GM12874 (cell line): ENCODE results near the gene KRTAP5-2.

Experiments used
- CTCF ChIP-seq: IDR thresholded peaks from 2 replicates; pipeline ENCODE4 v1.5.1; 2011; ENCODE audit warnings: low read depth, mild to moderate bottlenecking, control low read depth, low read length, moderate library complexity; ENCODE audit not compliant: insufficient read depth

The KRTAP5-2 gene

GRCh38 chr11:1562469-1563148, 35.5 kb downstream of the KRTAP5-2 start:
- no peak for TF ChIP-seq CTCF

- no peak for TF ChIP-seq CTCF
These were observed 36.1 kb downstream of the KRTAP5-2 start for GRCh38 chr11:1561955-1562354.

- TF ChIP-seq CTCF: no peak
These were observed 36.8 kb downstream of the KRTAP5-2 start for GRCh38 chr11:1561266-1561665.

GRCh38 chr11:1560649-1561251, 37.3 kb downstream of the KRTAP5-2 start:
- TF ChIP-seq CTCF: no peak

- TF ChIP-seq CTCF: no peak
These were observed 38.0 kb downstream of the KRTAP5-2 start for GRCh38 chr11:1560002-1560648.

- no peak for TF ChIP-seq CTCF
These were observed 38.8 kb downstream of the KRTAP5-2 start for GRCh38 chr11:1559111-1559951.

- no peak for TF ChIP-seq CTCF
These were observed 39.4 kb downstream of the KRTAP5-2 start for GRCh38 chr11:1558775-1559110.
